ENCODE measurements around the gene ZNF91. TPM values are rescaled to one million over a fixed set of nuclear protein-coding genes. Genes with fewer than 3 reads are reported as not detected.
"Not testable (repeated sequence)": the region's sequence is repeated elsewhere in the genome, so short reads cannot be mapped to it uniquely, and the experiment has no call there.

Gene ZNF91
- total RNA-seq, 1 donor from 2014 or later: 81.0 TPM

- Histone ChIP-seq H3K9me3 (peaks cover 31% of the 10 kb centered on the region), H3K4me1 (no peaks in the 10 kb centered on the region), H3K36me3 (peaks cover 0 to 36% of the 10 kb centered on the region in 2 donors), H3K4me3 (no peak overlapping the region), H3K27ac (no peak overlapping the region), H3K27me3 (no peaks in the 10 kb centered on the region)
- TF ChIP-seq POLR2AphosphoS5 (IDR thresholded peaks at IDR 0.05; ENCODE audit: insufficient read depth in 1 of 2, low read depth in 1 of 2): no peak
- TF ChIP-seq CTCF (IDR thresholded peaks at IDR 0.05): no peak
- no peak for TF ChIP-seq POLR2A (IDR thresholded peaks at IDR 0.05)
- DNase-seq (ENCODE audit: extremely low spot score in 2 of 2): no peak
- intact Hi-C loops (cut with DNase I): loop anchor here (5.0 kb wide), 1 partner anchor 44 kb away; no protein-coding TSS in a partner anchor
Observed at GRCh38 chr19:23343434-23344010, 51.7 kb downstream of the ZNF91 start.

DNA sequence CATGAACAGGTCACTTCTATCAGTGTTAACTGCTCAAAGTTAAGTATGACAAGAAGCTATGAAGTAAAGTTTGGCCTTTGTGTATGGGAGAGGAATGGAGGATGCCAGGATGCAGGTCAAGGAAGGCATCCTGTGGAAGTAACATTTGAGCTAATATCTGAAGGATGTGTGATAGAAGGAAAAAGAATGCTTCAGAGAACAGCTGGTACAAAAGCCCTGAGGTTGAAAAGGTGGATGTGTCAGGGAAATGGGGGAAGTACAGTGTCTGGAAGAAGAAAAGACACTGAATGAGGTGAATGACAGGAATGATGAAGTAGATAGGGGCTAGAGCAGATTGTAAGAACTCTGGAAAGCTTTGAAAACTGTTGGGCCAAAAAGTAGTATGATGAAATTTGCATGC lies 67.1 kb downstream of the ZNF91 start:
- no peak for DNase-seq (ENCODE audit: extremely low spot score in 2 of 2)
- Histone ChIP-seq H3K27me3 (no peaks in the 10 kb centered on the region), H3K27ac (no peak overlapping the region), H3K4me1 (no peaks in the 10 kb centered on the region), H3K36me3 (no peaks in the 10 kb centered on the region), H3K9me3 (peaks cover 7% of the 10 kb centered on the region), H3K4me3 (no peak overlapping the region)
- intact Hi-C loops (cut with DNase I): no loop called here
- TF ChIP-seq POLR2A (IDR thresholded peaks at IDR 0.05): no peak
- no peak for TF ChIP-seq CTCF (IDR thresholded peaks at IDR 0.05)
- no peak for TF ChIP-seq POLR2AphosphoS5 (IDR thresholded peaks at IDR 0.05; ENCODE audit: insufficient read depth in 1 of 2, low read depth in 1 of 2)

DNA sequence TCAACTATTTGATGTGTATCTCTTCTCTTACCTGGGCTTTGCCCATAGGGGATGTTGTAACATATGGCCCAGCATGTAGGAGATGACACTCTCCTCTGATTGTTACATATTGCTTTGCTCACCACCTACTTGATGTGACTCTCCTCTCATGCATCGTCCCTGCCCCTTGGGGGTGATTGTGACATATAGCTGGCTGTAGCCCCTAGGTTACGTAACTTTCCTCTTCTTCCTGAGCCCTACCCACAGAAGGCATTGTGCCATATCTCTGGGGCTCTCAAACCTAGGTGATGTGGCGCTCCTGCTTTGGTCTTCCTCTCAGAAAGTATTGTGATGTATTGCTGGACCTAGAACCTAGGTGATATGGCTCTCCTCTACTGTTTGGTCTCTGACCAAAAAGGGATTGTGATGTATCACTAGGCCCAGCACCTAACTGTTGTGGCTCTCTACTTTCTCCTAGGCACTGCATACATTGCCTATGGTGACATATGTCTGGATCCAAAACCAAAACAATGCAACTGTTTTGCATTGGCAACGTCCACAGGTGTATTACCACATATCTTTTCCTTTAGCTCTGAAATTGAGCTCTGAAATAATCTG lies 73.2 kb downstream of the ZNF91 start:
- Histone ChIP-seq H3K27me3 (no peaks in the 10 kb centered on the region), H3K4me1 (no peaks in the 10 kb centered on the region), H3K36me3 (no peaks in the 10 kb centered on the region), H3K4me3 (no peak overlapping the region), H3K9me3 (no peaks in the 10 kb centered on the region), H3K27ac (no peak overlapping the region)
- DNase-seq (ENCODE audit: extremely low spot score in 2 of 2): no peak
- no peak for TF ChIP-seq POLR2A (IDR thresholded peaks at IDR 0.05)
- TF ChIP-seq CTCF (IDR thresholded peaks at IDR 0.05): no peak
- no peak for TF ChIP-seq POLR2AphosphoS5 (IDR thresholded peaks at IDR 0.05; ENCODE audit: insufficient read depth in 1 of 2, low read depth in 1 of 2)
- intact Hi-C loops (cut with DNase I): no loop called here

DNA sequence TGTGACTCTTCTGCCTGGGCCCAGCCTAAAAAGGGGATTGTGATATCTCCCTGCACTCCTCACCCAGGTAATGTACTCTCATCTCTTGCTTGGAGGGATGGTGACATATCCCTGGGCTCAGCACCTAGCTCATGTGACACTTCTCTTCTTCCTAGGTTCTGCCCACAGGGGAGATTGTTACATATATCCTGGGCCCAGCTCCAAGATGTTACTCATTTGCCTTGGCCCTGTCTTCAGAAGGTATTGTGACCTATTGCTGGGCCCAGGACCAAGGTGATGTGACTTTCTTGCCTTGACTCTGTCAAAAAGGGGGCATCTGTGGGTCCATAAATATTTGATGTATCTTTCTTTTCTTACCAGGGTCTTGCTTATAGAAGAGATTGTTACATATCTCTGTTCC lies 73.9 kb downstream of the ZNF91 start:
- DNase-seq (ENCODE audit: extremely low spot score in 2 of 2); H3K36me3 ChIP-seq; intact Hi-C loops (cut with DNase I); H3K9me3 ChIP-seq; H3K4me1 ChIP-seq; H3K27me3 ChIP-seq; H3K27ac ChIP-seq; H3K4me3 ChIP-seq: not testable (repeated sequence)

GRCh38 chr19:23319571-23319970 lies 75.7 kb downstream of the ZNF91 start:
- intact Hi-C loops (cut with DNase I); H3K27ac ChIP-seq; H3K27me3 ChIP-seq; H3K9me3 ChIP-seq; H3K4me1 ChIP-seq; H3K4me3 ChIP-seq; DNase-seq (ENCODE audit: extremely low spot score in 2 of 2); H3K36me3 ChIP-seq: not testable (repeated sequence)

GRCh38 chr19:23318941-23319340 lies 76.3 kb downstream of the ZNF91 start:
- H3K4me1 ChIP-seq; H3K4me3 ChIP-seq; H3K27me3 ChIP-seq; H3K27ac ChIP-seq; DNase-seq (ENCODE audit: extremely low spot score in 2 of 2); intact Hi-C loops (cut with DNase I); H3K36me3 ChIP-seq; H3K9me3 ChIP-seq: not testable (repeated sequence)
